ENCODE data around the gene TUBA1B.
A peak's percentile ranks its signal among the peaks of the same experiment; 100 is the strongest.

TUBA1B gene

DNA sequence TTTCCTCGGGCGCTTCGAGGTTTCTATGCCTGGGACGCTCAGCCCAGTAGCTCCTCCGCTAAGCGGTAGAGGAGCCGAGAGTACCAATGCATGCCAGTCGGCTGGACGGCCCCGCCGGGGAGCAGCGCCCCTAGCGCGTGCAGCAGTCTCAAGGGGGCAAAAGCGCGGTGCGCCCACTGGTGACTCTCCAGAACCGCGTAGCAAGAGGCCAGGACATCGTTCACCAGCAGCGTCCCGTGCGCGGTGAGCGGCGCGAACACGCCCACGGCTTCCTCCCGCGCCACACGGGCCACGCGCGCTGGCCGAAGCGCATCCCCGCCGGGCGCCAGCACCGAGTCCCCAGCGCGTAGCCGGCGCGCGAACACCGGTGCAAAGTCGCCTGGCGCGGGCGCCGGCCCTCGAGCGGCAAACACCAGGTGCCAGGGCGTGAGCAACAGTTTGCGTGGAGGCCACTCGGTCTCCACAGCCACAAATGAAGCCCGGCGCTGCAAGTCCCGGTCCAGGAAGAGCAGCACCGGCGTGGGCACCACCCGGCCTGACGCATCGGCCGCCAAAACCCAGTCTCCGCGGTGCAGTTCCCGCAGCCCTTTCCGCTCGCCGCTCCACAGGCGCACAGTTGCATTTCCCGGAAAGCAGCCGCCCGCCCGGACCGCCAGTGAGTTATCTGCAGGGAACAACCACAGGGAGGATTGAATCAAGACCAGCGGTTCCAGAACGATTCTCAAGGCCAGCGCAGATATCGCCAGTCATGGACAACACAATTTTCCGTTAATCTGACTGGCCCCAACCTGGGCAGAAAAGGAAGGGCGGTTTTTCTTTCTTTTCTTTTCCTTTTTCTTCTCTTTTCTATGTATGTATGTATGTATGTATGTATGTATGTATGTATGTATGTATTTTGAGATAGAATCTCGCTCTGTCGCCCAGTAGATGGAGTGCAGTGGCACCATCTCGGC, 41.1 kb downstream of the TUBA1B start:
- DNase-seq: peak; percentile 73

- no peak for DNase-seq
These were observed 42.3 kb downstream of the TUBA1B start for GRCh38 chr12:49088932-49089330.

DNA sequence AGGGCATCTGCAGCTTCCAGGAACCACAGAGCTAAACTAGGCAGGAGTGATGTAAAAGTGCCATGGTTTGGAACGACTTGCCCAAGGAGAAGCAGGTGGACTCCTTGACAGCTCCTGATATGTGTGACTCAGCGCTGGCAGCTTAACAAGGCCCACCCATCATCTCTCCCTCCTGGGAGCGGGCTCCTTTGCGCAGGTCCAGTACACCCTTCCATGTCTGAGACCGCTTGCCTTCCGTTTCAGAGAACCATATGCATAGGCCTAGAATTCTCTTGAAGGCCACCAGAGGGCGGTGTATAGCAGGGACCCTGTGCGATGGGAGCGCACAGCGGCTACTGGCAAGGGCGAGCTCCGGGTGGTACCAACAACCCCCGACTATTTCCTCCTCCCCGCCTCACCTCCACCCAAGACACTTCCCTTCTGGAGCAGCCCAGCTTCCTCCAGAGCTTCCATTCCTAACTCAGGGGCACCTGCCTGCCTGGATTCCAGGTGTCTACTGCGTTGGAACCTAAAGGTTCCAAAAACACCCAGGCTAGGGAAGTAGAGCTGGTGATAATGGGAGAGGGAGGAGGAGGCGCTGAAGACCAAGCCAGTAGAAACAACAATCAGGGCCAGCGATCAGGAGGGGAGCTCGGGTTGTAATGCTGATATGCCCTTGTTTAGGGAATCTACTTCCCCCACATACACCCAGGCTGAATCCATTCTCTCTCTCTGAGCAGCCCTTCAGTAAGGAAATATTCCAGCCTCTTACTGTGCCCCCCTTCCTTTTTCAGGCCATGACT, 42.9 kb downstream of the TUBA1B start:
- peak; percentile 95 for DNase-seq

DNA sequence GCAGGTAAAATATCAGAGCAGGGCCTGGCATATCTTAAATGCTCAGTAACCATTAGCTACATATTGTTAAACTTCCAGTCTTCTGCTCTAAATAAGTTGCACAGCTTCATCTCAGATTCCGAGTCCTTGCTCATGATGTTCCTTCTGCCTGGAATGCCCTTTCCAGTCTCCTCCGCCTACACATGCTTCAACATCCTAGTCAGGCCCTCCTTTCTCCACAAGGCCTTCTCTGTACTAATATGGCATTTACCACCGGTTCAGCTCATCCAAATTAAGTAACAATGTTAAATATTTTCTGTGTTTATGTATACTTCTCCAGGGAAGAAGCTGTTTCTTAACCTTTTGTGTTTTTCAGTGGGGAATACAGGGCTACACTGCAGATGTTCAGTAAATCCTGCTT, 45.1 kb downstream of the TUBA1B start:
- DNase-seq: no peak

DNA sequence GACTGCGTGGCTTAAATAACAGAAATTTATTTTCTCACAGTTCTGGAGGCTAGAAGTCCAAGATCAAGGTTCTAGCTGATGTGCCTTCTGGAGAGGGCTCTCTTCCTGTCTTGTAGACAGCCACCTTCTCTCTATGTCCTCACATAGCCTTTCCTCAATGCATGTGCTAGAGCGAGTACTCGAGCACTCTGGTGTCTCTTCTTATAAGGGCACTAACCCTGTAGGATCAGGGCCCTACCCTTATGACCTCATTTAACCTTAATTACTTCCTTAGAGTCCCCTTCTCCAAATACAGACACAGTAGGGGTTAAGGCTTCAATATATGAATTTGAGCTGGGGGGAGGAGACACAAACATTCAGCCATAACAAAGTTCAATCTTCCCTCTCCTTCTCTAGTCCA, 46.8 kb downstream of the TUBA1B start:
- no peak for DNase-seq

DNA sequence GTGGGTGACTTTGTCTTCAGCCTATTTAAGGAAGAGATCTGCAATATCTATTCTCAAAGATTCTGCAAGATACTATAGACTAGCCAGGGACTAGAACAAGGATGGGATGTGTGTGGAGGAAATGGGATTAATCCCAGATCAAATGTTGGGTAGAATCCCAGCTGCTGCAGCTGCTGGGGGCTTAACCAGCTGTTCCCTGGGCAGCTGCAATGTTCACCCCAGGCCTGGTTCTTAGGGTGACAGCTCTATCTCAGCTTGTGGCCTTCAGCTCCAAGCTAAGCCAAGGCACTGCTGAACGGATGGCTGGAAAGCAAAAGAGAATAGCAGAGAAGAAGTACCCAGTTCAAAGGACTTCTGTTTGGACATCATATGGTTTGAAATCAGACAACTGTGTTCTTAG, 51.4 kb downstream of the TUBA1B start:
- no peak for DNase-seq
